Measurements from ENCODE around the gene USP36.
"Not testable (repeated sequence)": the region's sequence is repeated elsewhere in the genome, so short reads cannot be mapped to it uniquely, and the experiment has no call there.

USP36 gene

DNA sequence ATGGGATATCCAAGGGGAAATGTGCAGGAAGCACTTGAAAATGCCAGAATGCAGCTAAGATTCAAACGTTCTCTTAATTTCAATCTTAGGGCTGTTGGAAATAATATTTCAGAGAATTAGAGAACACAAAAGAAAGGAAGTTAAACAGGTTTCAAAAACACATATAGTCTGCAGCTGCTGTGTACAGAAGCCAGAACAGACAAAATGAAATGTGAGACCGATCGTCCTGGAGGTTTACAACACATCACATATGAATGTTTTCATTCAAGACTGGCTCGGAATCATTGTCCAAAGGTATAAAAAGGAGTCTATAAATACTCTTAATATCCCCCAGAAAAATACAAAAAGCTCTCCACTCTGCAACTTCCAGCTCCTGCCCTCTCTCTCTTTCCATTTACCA is 72.8 kb downstream of the USP36 start:
- DNase-seq (ENCODE audit: low spot score), result no peak

DNA sequence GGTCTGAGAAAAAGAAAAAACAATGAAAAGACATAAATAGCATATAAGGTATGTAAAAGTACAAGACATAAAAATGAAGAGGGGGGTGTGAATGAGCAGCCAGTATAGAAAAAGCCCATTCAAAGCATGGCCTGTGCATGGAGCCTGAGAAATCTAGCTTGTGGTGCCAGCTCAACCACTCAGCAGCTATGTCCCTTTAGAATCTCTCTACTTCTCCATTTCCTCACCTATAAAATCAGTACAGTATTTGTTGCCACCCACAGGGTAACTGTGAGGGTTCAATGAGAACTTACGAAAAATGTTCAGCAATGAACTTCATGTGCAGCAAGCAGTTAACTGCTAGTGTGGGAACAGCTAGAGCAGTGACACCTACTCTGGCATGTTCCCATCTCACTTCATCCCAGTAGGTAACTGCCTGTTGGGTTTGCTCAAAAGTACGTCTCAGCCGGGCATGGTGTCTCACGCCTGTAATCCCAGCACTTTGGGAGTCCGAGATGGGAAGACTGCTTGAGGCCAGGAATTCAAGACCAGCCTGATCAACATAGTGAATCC is 73.8 kb downstream of the USP36 start:
- no peak for DNase-seq (ENCODE audit: low spot score)

DNA sequence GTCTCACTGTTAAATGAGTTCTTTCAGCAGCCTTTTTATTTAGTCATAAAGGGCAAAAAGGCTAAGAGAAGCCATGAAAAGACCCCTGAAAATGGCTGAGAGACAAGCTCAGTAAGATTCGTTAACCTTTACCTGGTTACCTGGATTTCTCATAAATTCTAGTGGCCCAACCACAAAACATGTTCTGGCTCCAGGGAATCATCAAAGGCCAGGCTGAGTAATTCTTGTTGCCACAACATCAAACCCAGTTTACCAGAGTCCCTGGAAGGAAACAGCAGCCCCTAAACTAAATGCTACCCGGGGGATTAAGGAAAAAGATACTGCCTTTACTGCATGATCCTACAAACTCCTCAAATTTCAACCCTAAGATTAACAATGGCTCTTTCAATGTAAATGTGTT is 74.4 kb downstream of the USP36 start:
- DNase-seq (ENCODE audit: low spot score), result no peak

DNA sequence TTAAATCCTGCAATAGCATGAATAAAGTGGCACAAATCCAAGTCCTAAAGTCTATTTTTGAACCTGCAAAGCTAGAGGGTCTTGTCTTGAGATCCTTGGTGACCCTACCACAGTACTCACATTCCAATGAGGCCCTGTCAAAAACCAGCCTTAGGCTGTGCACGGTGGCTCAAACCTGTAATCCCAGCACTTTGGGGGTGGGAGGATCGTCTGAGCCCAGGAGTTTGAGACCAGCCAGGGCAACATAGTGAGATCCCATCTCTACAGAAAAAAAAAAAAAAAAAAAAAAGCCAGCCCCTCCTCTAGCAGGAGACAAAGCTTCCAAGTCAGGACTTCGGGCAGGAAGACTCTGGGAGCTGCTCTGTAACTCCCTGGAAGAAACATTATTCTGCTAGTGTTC is 74.8 kb downstream of the USP36 start:
- no peak for DNase-seq (ENCODE audit: low spot score)

DNA sequence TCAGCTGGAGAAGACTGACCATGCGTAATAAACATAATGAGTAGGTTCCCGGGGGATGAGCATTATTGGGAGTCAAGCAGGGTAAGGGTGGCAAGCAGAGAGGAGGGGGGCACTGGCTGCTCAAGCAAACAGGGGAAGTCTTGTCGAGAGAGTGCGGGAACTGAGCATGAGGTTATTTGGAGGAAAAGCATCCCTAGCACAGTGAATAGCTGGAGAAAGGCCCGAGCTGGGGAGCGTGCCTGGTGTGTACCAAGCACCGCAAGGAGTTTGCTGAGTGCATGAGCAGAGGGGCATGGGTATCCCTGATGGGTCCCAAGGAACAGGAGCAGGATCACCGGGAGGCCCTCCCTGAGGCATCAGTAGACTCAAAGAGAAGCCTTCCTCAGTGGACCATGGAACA is 75.7 kb downstream of the USP36 start:
- no peak for DNase-seq (ENCODE audit: low spot score)

DNA sequence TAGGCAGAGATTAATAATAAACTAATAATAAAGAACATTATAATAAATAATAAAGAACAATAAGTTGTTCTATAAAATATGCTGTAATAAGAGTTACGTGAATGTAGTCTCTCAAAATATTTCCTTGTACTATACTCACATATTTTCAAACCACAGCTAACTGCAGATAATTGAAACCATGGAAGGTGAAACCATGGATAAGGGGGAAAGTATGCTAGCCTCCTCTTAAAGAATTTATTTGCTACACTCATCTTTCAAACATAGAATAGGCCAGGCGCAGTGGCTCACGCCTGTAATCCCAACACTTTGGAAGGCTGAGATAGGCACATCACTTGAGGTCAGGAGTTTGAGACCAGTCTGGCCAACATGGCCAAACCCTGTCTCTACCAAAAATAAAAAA is 77.1 kb downstream of the USP36 start:
- no peak for DNase-seq (ENCODE audit: low spot score)

DNA sequence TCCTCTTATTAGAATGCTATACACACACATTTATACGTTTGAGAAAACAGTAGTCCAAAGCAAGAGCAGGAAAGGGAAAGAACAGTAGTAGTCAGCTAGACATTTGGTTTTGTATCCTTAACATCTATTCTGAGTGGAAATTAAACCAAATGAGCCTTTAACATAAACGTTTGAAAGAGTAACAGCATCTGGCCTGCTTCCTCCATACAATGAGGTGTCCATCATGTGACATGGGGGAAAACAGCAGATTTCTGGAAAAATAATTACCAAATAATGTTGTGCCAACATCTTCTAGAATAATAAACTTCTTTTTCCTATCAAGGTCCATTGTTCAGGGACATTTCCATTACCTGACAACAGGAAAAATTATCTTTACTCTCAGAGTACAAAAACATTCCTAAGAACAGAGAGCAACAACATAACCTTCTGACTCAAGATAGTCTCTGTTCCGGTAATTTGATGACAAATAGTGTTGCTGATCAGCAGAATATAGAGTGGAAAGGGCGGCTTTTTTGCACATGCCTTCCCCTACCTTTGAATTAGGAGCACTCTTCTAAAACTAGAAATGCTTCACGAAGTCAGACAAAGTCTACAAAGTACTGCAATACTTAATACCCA is 78.7 kb downstream of the USP36 start:
- no peak for DNase-seq (ENCODE audit: low spot score)

DNA sequence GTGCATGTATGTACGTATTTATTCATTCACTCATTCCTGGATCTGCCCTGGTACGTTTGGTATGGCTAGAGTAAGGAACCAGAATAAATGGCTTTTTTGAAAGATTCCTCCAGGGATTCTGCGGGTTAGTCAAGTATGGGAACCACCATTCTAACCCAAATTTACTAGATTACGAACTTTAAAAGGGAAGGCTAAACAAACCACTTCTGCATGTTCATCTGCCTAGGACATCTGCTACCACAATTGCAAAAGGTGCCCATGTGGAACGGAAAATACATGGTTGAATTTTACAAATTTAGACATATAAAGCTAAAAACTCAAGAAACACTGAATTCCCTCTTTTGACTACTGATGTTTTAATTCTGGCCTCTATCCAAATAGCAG is 80.7 kb downstream of the USP36 start:
- DNase-seq (ENCODE audit: low spot score), result no peak

DNA sequence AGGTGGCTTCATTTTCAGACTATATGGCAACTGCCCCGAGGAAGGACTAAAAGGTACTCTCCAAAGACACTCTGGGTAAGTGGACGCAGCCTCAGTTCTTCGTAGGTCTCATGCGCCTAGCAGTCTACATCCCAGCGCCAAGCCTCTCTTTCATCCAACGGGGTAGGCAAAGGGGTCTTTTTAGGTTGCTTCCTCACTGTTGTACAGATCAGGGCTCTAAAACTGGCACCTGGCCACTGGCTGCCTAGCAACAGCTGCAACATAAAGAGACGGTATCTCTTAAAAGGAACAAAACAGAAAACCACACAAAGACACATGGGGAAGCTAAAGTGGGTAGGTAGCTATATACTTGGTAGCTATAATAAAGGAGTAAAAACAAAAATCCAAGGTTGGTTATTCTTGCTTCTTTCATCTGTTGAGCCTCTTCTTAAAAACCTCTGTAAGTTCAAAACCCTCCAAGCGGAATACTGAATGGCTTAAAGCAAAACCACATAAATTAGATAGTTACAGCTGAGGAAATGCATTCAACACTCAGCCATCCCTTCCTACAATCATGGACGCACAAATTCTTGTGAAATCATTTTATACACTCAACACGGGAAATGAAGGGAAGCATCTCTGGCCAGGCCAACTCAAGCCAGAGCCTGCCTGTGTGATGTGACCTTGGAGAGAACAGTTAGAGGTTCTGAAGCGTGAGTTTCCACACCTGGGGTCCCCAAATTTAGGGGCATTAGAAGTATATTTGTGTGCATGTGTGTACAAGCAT is 81.2 kb downstream of the USP36 start:
- DNase-seq (ENCODE audit: low spot score), result no peak

DNA sequence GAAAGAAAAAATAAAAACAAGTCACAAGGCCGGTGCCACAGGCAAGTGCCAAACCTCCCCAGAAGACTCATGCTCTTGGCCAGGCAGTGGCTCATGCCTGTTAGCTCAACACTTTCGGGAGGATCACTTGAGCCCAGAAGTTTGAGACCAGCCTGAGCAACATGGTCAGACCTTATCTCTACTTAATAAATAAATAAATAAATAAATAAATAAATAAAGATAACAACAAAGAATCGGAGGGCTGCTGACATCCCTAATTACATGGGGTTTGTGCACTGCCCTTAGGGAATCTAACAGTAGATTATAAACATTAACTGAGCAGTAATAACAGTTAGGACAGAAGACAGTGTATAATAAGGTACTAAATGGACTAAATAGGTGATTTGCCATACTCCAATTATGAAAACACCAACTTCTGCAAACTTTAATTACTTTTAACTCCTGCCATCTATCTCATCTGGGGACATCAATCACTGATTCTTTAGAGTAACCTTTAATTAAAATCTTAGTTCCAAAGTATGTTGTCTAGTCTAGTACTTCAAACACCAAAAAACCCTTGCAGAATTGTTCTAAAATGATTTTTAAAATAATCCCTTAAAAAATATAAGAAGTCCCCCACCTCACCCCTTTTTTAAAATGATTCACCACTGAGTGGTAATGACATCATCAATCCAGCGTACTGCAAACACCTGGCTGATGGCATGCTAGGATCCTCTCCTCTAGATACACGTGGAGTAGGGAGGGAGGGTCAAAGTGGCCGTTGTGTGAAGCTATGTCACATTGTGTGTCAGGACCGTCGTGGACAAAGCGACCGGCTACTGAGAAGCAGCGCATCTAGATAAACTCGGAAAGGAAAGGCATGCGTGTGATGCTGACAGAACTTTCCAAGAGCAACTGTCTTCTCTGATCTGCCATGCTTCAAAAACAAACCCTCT is 87.0 kb downstream of the USP36 start:
- DNase-seq (ENCODE audit: low spot score), result no peak

DNA sequence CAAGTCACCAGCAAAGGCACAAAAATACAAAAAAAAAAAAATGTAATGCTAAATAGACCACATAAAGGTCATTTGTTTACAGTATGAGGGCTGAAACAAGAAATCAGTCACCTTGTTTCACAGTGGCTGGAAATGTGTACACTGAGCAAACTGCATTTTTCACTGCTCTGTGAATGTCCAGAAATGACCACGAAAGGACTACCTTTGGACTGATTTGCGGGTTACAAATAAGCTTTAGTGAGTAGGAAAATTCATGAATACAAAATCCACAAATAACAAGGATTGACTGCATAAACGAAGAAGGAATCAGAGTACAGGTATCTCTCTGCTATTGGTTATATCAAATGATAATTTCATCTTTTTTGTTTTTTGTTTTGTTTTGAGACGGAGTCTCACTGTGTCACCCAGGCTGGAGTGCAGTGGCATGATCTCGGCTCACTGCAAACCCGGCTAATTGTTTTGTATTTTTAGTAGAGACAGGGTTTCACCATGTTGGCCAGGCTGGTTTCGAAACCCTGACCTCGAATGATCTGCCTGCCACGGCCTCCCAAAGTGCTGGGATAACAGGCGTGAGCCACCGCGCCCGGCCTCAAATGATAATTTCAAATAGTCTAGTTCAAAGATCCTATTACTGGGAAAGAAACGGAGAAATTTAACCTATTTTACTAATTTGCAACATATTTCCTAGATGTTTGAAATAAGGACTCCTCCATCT is 89.0 kb downstream of the USP36 start:
- no peak for DNase-seq (ENCODE audit: low spot score)

DNA sequence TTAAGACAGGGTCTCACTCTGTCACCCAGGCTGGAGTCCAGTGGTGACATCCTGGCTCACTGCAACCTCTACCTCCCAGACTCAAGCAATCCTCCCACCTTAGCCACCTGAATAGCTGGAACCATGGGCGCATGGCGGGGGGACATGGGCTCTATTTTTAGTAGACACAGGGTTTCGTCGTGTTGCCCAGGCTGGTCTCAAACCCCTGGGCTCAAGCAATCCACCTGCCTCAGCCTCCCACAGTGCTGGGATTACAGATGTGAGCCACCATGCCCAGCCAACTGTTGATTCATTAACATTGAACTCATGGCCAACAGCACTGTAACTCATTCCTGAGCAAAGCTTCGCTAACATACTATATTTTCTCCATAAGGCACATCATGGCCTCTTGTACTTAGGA is 89.6 kb downstream of the USP36 start:
- DNase-seq (ENCODE audit: low spot score), result not testable (repeated sequence)

DNA sequence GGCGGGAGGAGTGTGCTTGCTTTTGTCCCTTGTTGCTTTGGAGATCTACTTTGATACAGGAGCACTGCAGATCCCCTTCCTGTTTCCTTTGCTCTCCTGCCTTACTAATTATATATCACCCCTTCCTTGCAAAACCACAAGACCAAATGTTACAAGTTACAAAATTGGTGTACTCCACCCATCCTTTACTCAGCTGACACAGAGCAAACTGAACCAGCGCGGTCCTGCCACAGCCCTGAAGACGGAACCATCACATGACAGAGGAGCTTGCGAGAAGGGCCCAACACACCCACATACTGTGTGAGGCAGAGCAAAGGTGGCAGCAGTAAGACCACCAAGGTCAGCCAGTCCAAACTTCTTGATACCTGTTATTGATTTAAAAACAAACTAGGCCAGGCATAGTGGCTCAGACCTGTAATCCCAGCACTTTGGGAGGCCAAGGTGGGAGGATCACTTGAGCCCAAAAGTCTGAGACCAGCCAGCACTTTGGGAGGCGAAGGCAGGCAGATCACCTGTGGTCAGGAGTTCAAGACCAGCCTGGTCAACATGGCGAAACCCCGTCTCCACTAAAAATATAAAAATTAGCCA is 91.8 kb downstream of the USP36 start:
- DNase-seq (ENCODE audit: low spot score), result no peak

DNA sequence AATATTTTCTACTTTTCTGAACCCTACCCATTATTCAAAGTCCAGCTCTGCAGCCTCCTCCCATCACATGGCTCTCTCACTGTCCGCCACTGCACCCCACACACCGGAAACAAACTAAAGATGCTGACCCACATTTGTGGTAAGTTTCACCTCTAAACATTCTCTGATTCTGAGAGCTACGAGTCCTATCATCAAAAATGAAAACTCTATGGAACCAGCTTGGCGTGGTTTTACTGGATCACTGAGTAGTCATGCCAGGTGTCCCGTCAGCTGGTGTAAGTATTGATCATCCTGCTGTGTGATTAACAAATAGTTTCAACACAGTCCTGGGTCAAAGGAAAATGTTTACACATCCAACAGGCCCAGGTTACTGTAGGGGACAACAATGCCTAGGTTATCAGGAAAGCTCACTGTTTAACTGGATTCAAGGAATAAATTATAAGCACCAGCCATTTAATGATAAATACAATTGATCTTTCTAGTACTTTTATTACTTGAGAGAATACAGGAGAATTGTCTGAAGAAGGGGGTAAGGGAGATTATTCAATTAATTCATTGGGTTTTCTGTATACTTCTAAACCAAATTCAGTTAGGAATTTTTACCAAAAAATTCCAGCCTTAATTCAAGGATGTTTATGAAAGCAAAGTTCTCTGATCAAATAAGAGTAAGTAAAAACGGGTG is 92.4 kb downstream of the USP36 start:
- no peak for DNase-seq (ENCODE audit: low spot score)

DNA sequence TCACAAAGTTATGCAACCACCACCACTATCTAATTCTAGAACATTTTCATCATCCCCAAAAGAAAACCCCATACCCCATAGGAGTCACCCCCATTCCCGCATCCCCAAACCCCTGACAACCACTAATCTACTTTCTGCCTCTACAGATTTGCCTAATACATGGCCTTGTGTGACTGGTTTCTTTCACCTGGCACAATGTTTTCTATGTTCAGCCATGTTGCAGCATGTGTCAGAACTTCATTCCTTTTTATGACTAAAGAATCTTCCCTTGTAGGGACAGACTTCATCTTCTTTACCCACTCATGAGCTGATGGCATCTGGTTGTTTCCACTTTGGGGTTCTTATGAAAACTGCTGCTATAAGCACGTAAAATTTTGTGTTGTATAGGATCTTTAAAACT is 93.1 kb downstream of the USP36 start:
- no peak for DNase-seq (ENCODE audit: low spot score)

DNA sequence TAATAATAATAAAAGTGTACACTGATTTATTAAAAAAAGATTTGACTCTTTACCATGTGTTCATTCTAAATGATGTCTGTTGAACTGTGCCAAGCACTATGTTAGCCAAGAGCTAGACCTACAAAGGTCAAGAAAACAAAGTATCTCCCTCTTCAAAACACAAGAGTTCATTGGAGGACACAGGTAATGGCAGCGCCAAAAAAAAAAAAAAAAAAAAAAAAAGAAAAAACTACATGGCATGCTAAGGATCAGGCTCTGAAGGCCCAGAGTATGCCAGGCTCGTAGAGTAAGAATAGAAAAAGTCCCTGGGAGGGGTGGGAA is 93.7 kb downstream of the USP36 start:
- DNase-seq (ENCODE audit: low spot score), result no peak

DNA sequence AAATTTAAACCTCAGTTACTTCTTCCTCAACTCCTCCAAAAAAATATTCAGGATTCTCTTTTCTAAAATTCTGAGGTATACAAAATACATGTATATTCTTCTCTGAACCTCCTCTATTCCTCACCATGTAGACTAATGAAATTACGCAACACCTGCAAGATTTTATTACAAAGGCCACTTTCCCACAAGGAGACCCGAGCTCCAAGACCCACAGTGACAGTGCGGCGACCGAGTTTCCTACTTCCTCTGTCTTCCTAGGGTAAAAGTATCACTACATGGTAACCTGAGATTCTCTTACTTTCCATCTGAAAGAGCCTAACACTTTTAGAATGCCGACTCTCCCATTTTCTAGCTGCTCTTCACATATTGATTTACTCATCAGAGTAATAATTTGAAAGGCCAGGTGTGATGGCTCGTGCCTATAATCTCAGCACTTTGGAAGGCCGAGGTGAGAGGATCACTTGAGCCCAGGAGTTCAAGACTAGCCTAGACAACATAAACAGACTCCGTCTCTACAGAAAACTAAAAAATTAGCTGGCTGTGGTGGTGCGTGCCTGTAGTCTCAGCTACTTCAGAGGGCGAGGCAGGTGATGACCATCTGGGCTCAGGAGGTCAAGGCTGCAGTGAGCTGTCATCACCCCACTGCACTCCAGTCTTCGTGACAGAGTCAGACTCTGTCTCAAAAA is 94.2 kb downstream of the USP36 start:
- DNase-seq (ENCODE audit: low spot score), result no peak
